SK-N-SH treated with all-trans-retinoic acid at 6 μM for 48 hours (cell line): ENCODE data around the gene ZNF549.

Experiments
- CREB5 ChIP-seq: fragments of 250-450 bp; sonication (Bioruptor Pico); IDR thresholded peaks from 2 replicates; pipeline ENCODE4 v1.5.1; 2020; ENCODE audit warnings: low read depth, mild to moderate bottlenecking, moderate library complexity
- CSDC2 ChIP-seq: fragments of 250-450 bp; sonication (Bioruptor Pico); IDR thresholded peaks from 2 replicates; pipeline ENCODE4 v1.5.0; 2020; ENCODE audit warnings: mild to moderate bottlenecking, moderate library complexity
- ZC3H10 ChIP-seq: fragments of 250-450 bp; sonication (Bioruptor Pico); IDR thresholded peaks from 2 replicates; pipeline ENCODE4 v1.5.1; 2021; ENCODE audit warnings: mild to moderate bottlenecking, moderate library complexity

GRCh38 chr19:57511484-57511883 lies 15.7 kb upstream of the ZNF549 start:
- TF ChIP-seq CREB5 (no peak), CSDC2 (CRISPR knock-in tag) (no peak), ZC3H10 (CRISPR knock-in tag) (no peak)
